SK-N-SH (cell line): ENCODE measurements around the gene MFSD12. TPM values are rescaled to one million over a fixed set of nuclear protein-coding genes. Genes with fewer than 3 reads are reported as not detected.
A peak's percentile ranks its signal among the peaks of the same experiment; 100 is the strongest.

Experiments
- CTCF ChIA-PET: fragments of 300-600, 350-600 bp; formaldehyde crosslinking; extraction: SDS; loops from one replicate; lab custom pipeline; 2021; lab: Yijun Ruan, JAX
- POLR2A ChIA-PET: fragments of 350-600 bp; sonication (Branson Sonifier 250); formaldehyde crosslinking; extraction: SDS; loops from one replicate; lab custom pipeline; 2020; ENCODE audit warnings: antibody characterized with exemption, inconsistent platforms; lab: Yijun Ruan, JAX
- DNase-seq: peaks from one replicate; pipeline ENCODE4 v3.0.0; 2012
- H2AFZ ChIP-seq: fragments of 200-600 bp; sonication (generic); 2 replicates; pipeline ENCODE4 v1.8.1; 2016; ENCODE audit warnings: antibody characterized with exemption, mild to moderate bottlenecking, low read depth
- H3F3A ChIP-seq: fragments of 200-600 bp; sonication (generic); replicated peaks from 2 replicates; pipeline ENCODE3; 2016; ENCODE audit warnings: antibody characterized with exemption, mild to moderate bottlenecking; ENCODE audit not compliant: insufficient read depth
- H3K27ac ChIP-seq, 2 experiments: fragments of 200-500 bp in 1 of 2; fragments of 200-600 bp in 1 of 2; sonication (Bioruptor generic) in 1 of 2; sonication (generic), shearing (Covaris generic) in 1 of 2; 2 replicates each; pipeline versions ENCODE4 v1.5.1 to v1.6.1; 2014 to 2016; ENCODE audit warnings: low read depth in 2 of 2, inconsistent platforms in 1 of 2, low read length in 1 of 2, mild to moderate bottlenecking in 1 of 2, mixed read lengths in 1 of 2
- H3K27me3 ChIP-seq: fragments of 200-600 bp; sonication (generic), shearing (Covaris generic); 2 replicates; pipeline ENCODE4 v1.6.1; 2016; ENCODE audit warnings: mixed run types; ENCODE audit not compliant: insufficient read depth
- H3K36me3 ChIP-seq, 2 experiments: fragments of 200-500 bp in 1 of 2; fragments of 200-600 bp in 1 of 2; sonication (Bioruptor generic) in 1 of 2; sonication (generic) in 1 of 2; replicated peaks in 1 of 2; 2 replicates each; pipeline versions ENCODE3 to v1.5.1; 2014 to 2016; ENCODE audit warnings: low read length in 1 of 2, mild to moderate bottlenecking in 1 of 2; ENCODE audit not compliant: insufficient read depth in 2 of 2, control insufficient read depth in 1 of 2
- H3K4me1 ChIP-seq, 2 experiments: fragments of 200-500 bp in 1 of 2; fragments of 200-600 bp in 1 of 2; sonication (Bioruptor generic) in 1 of 2; sonication (generic), shearing (Covaris generic) in 1 of 2; 2 replicates each; pipeline versions ENCODE4 v1.5.1 to v1.6.1; 2014 to 2016; ENCODE audit warnings: low read depth in 1 of 2, low read length in 1 of 2, mixed run types in 1 of 2; ENCODE audit not compliant: insufficient read depth in 2 of 2, control insufficient read depth in 1 of 2
- H3K4me2 ChIP-seq: fragments of 200-600 bp; sonication (generic), shearing (Covaris generic); 2 replicates; pipeline ENCODE4 v1.6.1; 2017; ENCODE audit warnings: mixed run types
- H3K4me3 ChIP-seq, 2 experiments: fragments of 200-500 bp in 1 of 2; fragments of 200-600 bp in 1 of 2; sonication (Bioruptor generic) in 1 of 2; sonication (generic), shearing (Covaris generic) in 1 of 2; 2 replicates each; pipeline versions ENCODE4 v1.5.1 to v1.8.1; 2014 to 2016; ENCODE audit warnings: low read depth in 2 of 2, inconsistent platforms in 1 of 2, low read length in 1 of 2, mild to moderate bottlenecking in 1 of 2, mixed read lengths in 1 of 2, moderate library complexity in 1 of 2
- H3K79me2 ChIP-seq: fragments of 200-600 bp; sonication (generic); 2 replicates; pipeline ENCODE4 v1.8.1; 2017; ENCODE audit warnings: mild to moderate bottlenecking; ENCODE audit not compliant: insufficient read depth
- H3K9ac ChIP-seq: fragments of 200-600 bp; sonication (generic); 2 replicates; pipeline ENCODE4 v1.6.1; 2017; ENCODE audit warnings: mixed run types
- H3K9me2 ChIP-seq: fragments of 200-600 bp; sonication (generic); 2 replicates; pipeline ENCODE4 v1.6.1; 2017; ENCODE audit warnings: mixed run types
- H3K9me3 ChIP-seq: fragments of 200-600 bp; sonication (generic); 2 replicates; pipeline ENCODE4 v1.6.1; 2017; ENCODE audit warnings: mixed run types, mild to moderate bottlenecking, moderate library complexity
- H4K20me1 ChIP-seq: fragments of 200-600 bp; sonication (generic); 2 replicates; pipeline ENCODE4 v1.6.1; 2017; ENCODE audit warnings: mild to moderate bottlenecking, mixed run types; ENCODE audit not compliant: insufficient read depth
- EZH2phosphoT487 ChIP-seq: fragments of 200-600 bp; sonication (generic); IDR thresholded peaks from 2 replicates; pipeline ENCODE4 v1.6.1; 2017; ENCODE audit warnings: low read depth, mixed run types, mild to moderate bottlenecking, antibody characterized with exemption, moderate library complexity, borderline replicate concordance
- FOSL2 ChIP-seq: IDR thresholded peaks from 2 replicates; pipeline ENCODE4 v1.4.0; 2012; ENCODE audit warnings: low read depth, mild to moderate bottlenecking, moderate library complexity, borderline replicate concordance
- FOXJ3 ChIP-seq: sonication (generic); formaldehyde crosslinking; IDR thresholded peaks from 2 replicates; pipeline ENCODE4 v1.5.1; 2020; ENCODE audit warnings: mild to moderate bottlenecking, missing genetic modification reagents
- GABPA ChIP-seq: IDR thresholded peaks from 2 replicates; pipeline ENCODE4 v1.4.0; 2012; ENCODE audit warnings: low read depth, mild to moderate bottlenecking
- GATA2 ChIP-seq: sonication (generic); formaldehyde crosslinking; IDR thresholded peaks from 2 replicates; pipeline ENCODE4 v1.5.0; 2020; ENCODE audit warnings: mild to moderate bottlenecking, missing genetic modification reagents
- IRF3 ChIP-seq: fragments of 150-350 bp; IDR thresholded peaks from 2 replicates; pipeline ENCODE4 v1.6.1; 2016; ENCODE audit warnings: mild to moderate bottlenecking, low read depth, low read length
- MXI1 ChIP-seq: IDR thresholded peaks from 2 replicates; pipeline ENCODE4 v1.6.1; 2012; ENCODE audit warnings: mild to moderate bottlenecking, low read depth, low read length, improper control_type of control experiment
- PBX3 ChIP-seq: IDR thresholded peaks from 2 replicates; pipeline ENCODE4; 2012
- RFX5 ChIP-seq: IDR thresholded peaks from 2 replicates; pipeline ENCODE4 v1.6.1; 2012; ENCODE audit warnings: mild to moderate bottlenecking, improper control_type of control experiment, low read length
- RXRA ChIP-seq: IDR thresholded peaks from 2 replicates; pipeline ENCODE4 v1.4.0; 2012; ENCODE audit warnings: low read depth, mild to moderate bottlenecking, borderline replicate concordance
- SIN3A ChIP-seq: IDR thresholded peaks from 2 replicates; pipeline ENCODE4 v1.6.1; 2012; ENCODE audit warnings: low read depth, mild to moderate bottlenecking, low read length, moderate library complexity, borderline replicate concordance
- TCF12 ChIP-seq: IDR thresholded peaks from 2 replicates; pipeline ENCODE4 v1.4.0; 2012
- USF1 ChIP-seq: IDR thresholded peaks from 2 replicates; pipeline ENCODE4 v1.4.0; 2012; ENCODE audit warnings: low read depth, borderline replicate concordance
- USF2 ChIP-seq: fragments of 150-350 bp; IDR thresholded peaks from 2 replicates; pipeline ENCODE4 v1.6.1; 2017; ENCODE audit warnings: antibody characterized with exemption, low read length, low read depth, borderline replicate concordance
- YY1 ChIP-seq: IDR thresholded peaks from 2 replicates; pipeline ENCODE4 v1.4.0; 2012; ENCODE audit warnings: low read depth, mild to moderate bottlenecking
- WGBS: methylation state at CpG from one replicate; pipeline ENCODE4 v1.1.6; 2017; ENCODE audit warnings: low lambda C conversion rate; 5-methylcytosine and 5-hydroxymethylcytosine counted together
- polyA plus RNA-seq, 3 experiments: library from polyadenylated mRNA; depleted of rRNA; stranded (reverse); fragments of >200 nt; gene quantifications; 2 replicates each; pipeline ENCODE4 v1.2.3, GENCODE V29; 2012

The MFSD12 gene
- polyA plus RNA-seq, 1 of the 3 experiments (the other 2 are of a cell fraction) = 53.3 TPM

- Histone ChIP-seq H3F3A (no peaks in the 10 kb centered on the region), H3K9me2 (no peaks in the 10 kb centered on the region), H3K4me1 (no peaks in the 10 kb centered on the region), H3K27me3 (no peaks in the 10 kb centered on the region), H3K79me2 (no peaks in the 10 kb centered on the region), H2AFZ (no peak overlapping the region), H4K20me1 (no peaks in the 10 kb centered on the region), H3K4me2 (no peak overlapping the region), H3K9ac (no peak overlapping the region), H3K4me3 (no peak overlapping the region), H3K9me3 (no peaks in the 10 kb centered on the region), H3K27ac (peak overlapping the region in 1 of 2 experiments; percentile 16; a peak in 2 of 4 replicates), H3K36me3 (no peaks in the 10 kb centered on the region)
- DNase-seq = no peak
- CTCF ChIA-PET = interaction anchor here (1.0 to 2.6 kb wide), 4 partner anchors 19 to 262 kb away, joined by 3 to 6 read pairs (median 3); no protein-coding TSS in a partner anchor
- TF ChIP-seq PBX3 (peak; percentile 36; the same call in 1 of the 2 replicates), EZH2phosphoT487 (no peak), GABPA (no peak), FOSL2 (peak; percentile 58; the same call in 1 of the 2 replicates), IRF3 (no peak)
- POLR2A ChIA-PET = no interaction called here
- WGBS = 67% methylated on average over 19 of the region's 19 CpGs
These were observed 7.8 kb upstream of the MFSD12 start for GRCh38 chr19:3565139-3565538.

- H2AFZ ChIP-seq = no peak overlapping the region
- H4K20me1 ChIP-seq = no peaks in the 10 kb centered on the region
- H3K79me2 ChIP-seq = no peaks in the 10 kb centered on the region
- H3K9ac ChIP-seq = no peak overlapping the region
- no peaks in the 10 kb centered on the region for H3K4me1 ChIP-seq
- no peak overlapping the region for H3K27ac ChIP-seq
- no peaks in the 10 kb centered on the region for H3K36me3 ChIP-seq
- POLR2A ChIA-PET = no interaction called here
- peak; percentile 12 for DNase-seq
- H3K4me3 ChIP-seq = no peak overlapping the region
- TF ChIP-seq RFX5 (no peak), USF2 (no peak), FOXJ3 (no peak), YY1 (no peak), EZH2phosphoT487 (no peak), SIN3A (no peak), MXI1 (no peak), RXRA (no peak), GATA2 (no peak), TCF12 (no peak), USF1 (no peak)
- CTCF ChIA-PET = interaction anchor here (1.6 to 2.6 kb wide), 2 partner anchors 19 to 22 kb away, joined by 4 to 6 read pairs; no protein-coding TSS in a partner anchor
- H3K4me2 ChIP-seq = no peak overlapping the region
- H3K9me3 ChIP-seq = no peaks in the 10 kb centered on the region
- H3F3A ChIP-seq = no peaks in the 10 kb centered on the region
- H3K27me3 ChIP-seq = no peaks in the 10 kb centered on the region
- no peaks in the 10 kb centered on the region for H3K9me2 ChIP-seq
- 93% methylated on average over 11 of the region's 17 CpGs for WGBS
These were observed 6.5 kb upstream of the MFSD12 start for GRCh38 chr19:3563709-3564524.
